Measurements from ENCODE around the gene WNT2B.

- TF ChIP-seq CTCF (IDR thresholded peaks at IDR 0.05) (no peak), POLR2A (IDR thresholded peaks at IDR 0.05) (no peak), POLR2AphosphoS5 (IDR thresholded peaks at IDR 0.05) (no peak)
Measured at GRCh38 chr1:112502826-112503225, 5.9 kb upstream of the WNT2B start.
